H1 (cell line): ENCODE measurements around the gene MIEN1. TPM values are rescaled to one million over a fixed set of nuclear protein-coding genes. Genes with fewer than 3 reads are reported as not detected.

Experiments used
- NANOG ChIP-seq: IDR thresholded peaks from 2 replicates; pipeline ENCODE4 v1.6.1; 2011; ENCODE audit warnings: low read length, low read depth, mild to moderate bottlenecking, inconsistent platforms; ENCODE audit not compliant: insufficient read depth, poor library complexity, severe bottlenecking
- polyA plus RNA-seq, 7 experiments: library from polyadenylated mRNA; depleted of rRNA in 3 of 7; stranded (reverse) in 5 of 7; unstranded in 2 of 7; fragments of >200 nt in 5 of 7; fragments of 200-250 nt in 2 of 7; gene quantifications; 1 replicate in 5 of 7; 2 replicates in 1 of 7; 4 replicates in 1 of 7; pipeline versions ENCODE4 v1.2.1 to v1.2.3, GENCODE V29; 2011 to 2013; ENCODE audit warnings: missing spikeins in 2 of 7, mixed read lengths in 2 of 7
- total RNA-seq: library from RNA; stranded (reverse); fragmentation: NEBNext Ultra II Directional; extraction: Animal tissue kit (Norgen Biotek cat#: 25700); gene quantifications from 2 replicates; pipeline ENCODE4 v1.2.1, GENCODE V29; 2021

Gene MIEN1
- total and polyA plus RNA-seq, 2 of the 8 experiments (the other 6 are each of a cell fraction or from before 2014, with no cell fraction given) = 29.6 to 54.9 TPM

DNA sequence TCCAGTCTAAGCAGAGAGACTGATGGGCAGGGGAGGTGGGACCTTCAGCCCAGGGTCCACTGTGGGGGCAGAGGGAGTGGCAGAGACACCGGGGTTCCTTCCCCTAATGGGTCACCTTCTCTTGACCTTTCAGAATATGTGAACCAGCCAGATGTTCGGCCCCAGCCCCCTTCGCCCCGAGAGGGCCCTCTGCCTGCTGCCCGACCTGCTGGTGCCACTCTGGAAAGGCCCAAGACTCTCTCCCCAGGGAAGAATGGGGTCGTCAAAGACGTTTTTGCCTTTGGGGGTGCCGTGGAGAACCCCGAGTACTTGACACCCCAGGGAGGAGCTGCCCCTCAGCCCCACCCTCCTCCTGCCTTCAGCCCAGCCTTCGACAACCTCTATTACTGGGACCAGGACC, 2.8 kb downstream of the MIEN1 start (continued):
- no peak for TF ChIP-seq NANOG
